BE2C (cell line): ENCODE data around the gene RABL2A.
"Not testable (repeated sequence)": the region's sequence is repeated elsewhere in the genome, so short reads cannot be mapped to it uniquely, and the experiment has no call there.

Source experiments
- DNase-seq: peaks from one replicate; pipeline ENCODE4 v3.0.0-alpha.2; 2020
- H3K27me3 ChIP-seq: fragments of 250-450 bp; sonication (Bioruptor Pico); 2 replicates; pipeline ENCODE4 v1.5.1; 2020; ENCODE audit warnings: mild to moderate bottlenecking
- H3K36me3 ChIP-seq: fragments of 250-450 bp; sonication (Bioruptor Pico); 2 replicates; pipeline ENCODE4 v1.5.1; 2020; ENCODE audit warnings: mild to moderate bottlenecking
- H3K4me1 ChIP-seq: fragments of 250-450 bp; sonication (Bioruptor Pico); 2 replicates; pipeline ENCODE4 v1.5.1; 2020
- H3K4me3 ChIP-seq: 2 replicates; pipeline ENCODE4 v1.5.1; 2011; ENCODE audit warnings: low read depth, low read length
- H3K9me3 ChIP-seq: fragments of 250-450 bp; sonication (Bioruptor Pico); 2 replicates; pipeline ENCODE4 v1.5.1; 2020
- TF ChIP-seq, protein P1 (sequence below): IDR thresholded peaks from 2 replicates; pipeline ENCODE4 v1.5.1; 2012; ENCODE audit warnings: mild to moderate bottlenecking, low read depth, low read length

RABL2A gene

DNA sequence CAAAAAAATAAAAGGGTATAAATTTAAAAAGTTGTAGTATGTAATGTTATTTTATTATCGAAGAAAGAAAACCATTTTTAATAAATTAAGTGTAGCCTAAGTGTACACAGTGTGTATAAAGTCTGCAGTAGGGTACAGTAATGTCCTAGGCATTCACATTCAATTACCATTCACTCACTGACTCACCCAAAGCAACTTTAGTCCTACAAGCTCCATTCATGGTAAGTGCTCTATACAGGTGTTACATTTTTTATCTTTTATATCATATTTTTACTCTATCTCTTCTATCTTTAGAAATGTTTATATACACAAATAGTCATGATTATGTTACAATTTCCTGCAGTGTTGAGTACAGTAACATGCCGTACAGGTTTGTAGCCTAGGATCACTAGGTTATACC, 59.5 kb downstream of the RABL2A start:
- no peaks in the 10 kb centered on the region for H3K27me3 ChIP-seq
- TF ChIP-seq, protein P1, sequence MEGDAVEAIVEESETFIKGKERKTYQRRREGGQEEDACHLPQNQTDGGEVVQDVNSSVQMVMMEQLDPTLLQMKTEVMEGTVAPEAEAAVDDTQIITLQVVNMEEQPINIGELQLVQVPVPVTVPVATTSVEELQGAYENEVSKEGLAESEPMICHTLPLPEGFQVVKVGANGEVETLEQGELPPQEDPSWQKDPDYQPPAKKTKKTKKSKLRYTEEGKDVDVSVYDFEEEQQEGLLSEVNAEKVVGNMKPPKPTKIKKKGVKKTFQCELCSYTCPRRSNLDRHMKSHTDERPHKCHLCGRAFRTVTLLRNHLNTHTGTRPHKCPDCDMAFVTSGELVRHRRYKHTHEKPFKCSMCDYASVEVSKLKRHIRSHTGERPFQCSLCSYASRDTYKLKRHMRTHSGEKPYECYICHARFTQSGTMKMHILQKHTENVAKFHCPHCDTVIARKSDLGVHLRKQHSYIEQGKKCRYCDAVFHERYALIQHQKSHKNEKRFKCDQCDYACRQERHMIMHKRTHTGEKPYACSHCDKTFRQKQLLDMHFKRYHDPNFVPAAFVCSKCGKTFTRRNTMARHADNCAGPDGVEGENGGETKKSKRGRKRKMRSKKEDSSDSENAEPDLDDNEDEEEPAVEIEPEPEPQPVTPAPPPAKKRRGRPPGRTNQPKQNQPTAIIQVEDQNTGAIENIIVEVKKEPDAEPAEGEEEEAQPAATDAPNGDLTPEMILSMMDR = no peak
- no peaks in the 10 kb centered on the region for H3K4me1 ChIP-seq
- no peaks in the 10 kb centered on the region for H3K9me3 ChIP-seq
- DNase-seq = no peak
- no peaks in the 10 kb centered on the region for H3K36me3 ChIP-seq
- no peak overlapping the region for H3K4me3 ChIP-seq

DNA sequence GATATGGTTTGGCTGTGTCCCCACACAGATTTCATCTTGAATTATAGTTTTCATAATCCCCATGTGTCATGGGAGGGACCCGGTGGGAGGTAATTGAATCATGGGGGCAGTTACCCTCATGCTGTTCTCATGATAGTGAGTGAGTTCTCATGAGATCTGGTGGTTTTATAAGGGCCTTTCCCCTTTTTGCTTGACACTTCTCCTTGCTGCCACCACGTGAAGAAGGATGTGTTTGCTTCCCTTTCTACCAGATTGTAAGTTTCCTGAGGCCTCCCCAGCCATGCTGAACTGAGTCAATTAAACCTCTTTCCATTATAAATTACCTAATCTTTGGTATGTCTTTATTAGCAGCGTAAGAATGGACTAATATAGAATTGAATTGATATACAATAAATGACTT, 63.8 kb downstream of the RABL2A start:
- H3K4me1 ChIP-seq, H3K9me3 ChIP-seq, H3K4me3 ChIP-seq, H3K27me3 ChIP-seq, DNase-seq, H3K36me3 ChIP-seq: not testable (repeated sequence)
